Fibroblast of villous mesenchyme (primary cell): ENCODE data around the gene WWC1. TPM values are rescaled to one million over a fixed set of nuclear protein-coding genes. Genes with fewer than 3 reads are reported as not detected.

Source experiments
- DNase-seq: peaks from one replicate; pipeline ENCODE4 v3.0.0-alpha.2; 2010; ENCODE audit warnings: low read depth
- H3K4me3 ChIP-seq: 2 replicates; pipeline ENCODE4 v1.5.1; 2011; ENCODE audit warnings: low read depth, mild to moderate bottlenecking, low read length
- total RNA-seq: library from RNA; depleted of rRNA; stranded (reverse); fragments of >200 nt; gene quantifications from 2 replicates; pipeline ENCODE4 v1.2.3, GENCODE V29; 2012
- TF ChIP-seq, protein P1 (sequence below): IDR thresholded peaks from 2 replicates; pipeline ENCODE4 v1.5.1; 2012; ENCODE audit warnings: low read depth, mild to moderate bottlenecking, low read length; ENCODE audit not compliant: insufficient read depth

WWC1 gene
- total RNA-seq, 1 donor = 2.2 TPM

GRCh38 chr5:168359820-168360460 lies 68.5 kb downstream of the WWC1 start:
- no peak overlapping the region for H3K4me3 ChIP-seq
- TF ChIP-seq, protein P1, sequence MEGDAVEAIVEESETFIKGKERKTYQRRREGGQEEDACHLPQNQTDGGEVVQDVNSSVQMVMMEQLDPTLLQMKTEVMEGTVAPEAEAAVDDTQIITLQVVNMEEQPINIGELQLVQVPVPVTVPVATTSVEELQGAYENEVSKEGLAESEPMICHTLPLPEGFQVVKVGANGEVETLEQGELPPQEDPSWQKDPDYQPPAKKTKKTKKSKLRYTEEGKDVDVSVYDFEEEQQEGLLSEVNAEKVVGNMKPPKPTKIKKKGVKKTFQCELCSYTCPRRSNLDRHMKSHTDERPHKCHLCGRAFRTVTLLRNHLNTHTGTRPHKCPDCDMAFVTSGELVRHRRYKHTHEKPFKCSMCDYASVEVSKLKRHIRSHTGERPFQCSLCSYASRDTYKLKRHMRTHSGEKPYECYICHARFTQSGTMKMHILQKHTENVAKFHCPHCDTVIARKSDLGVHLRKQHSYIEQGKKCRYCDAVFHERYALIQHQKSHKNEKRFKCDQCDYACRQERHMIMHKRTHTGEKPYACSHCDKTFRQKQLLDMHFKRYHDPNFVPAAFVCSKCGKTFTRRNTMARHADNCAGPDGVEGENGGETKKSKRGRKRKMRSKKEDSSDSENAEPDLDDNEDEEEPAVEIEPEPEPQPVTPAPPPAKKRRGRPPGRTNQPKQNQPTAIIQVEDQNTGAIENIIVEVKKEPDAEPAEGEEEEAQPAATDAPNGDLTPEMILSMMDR = no peak
- DNase-seq = no peak

GRCh38 chr5:168360521-168361285 lies 69.3 kb downstream of the WWC1 start:
- TF ChIP-seq, protein P1 = no peak
- DNase-seq = no peak
- H3K4me3 ChIP-seq = no peak overlapping the region

GRCh38 chr5:168362097-168362885 lies 70.8 kb downstream of the WWC1 start:
- DNase-seq = no peak
- TF ChIP-seq, protein P1 = no peak

GRCh38 chr5:168364151-168364661 lies 72.8 kb downstream of the WWC1 start:
- DNase-seq = peak; percentile 5
- TF ChIP-seq, protein P1 = no peak
- no peak overlapping the region for H3K4me3 ChIP-seq

More at GRCh38 chr5:168362097-168362885, 70.8 kb downstream of the WWC1 start:
- H3K4me3 ChIP-seq = no peak overlapping the region

DNA sequence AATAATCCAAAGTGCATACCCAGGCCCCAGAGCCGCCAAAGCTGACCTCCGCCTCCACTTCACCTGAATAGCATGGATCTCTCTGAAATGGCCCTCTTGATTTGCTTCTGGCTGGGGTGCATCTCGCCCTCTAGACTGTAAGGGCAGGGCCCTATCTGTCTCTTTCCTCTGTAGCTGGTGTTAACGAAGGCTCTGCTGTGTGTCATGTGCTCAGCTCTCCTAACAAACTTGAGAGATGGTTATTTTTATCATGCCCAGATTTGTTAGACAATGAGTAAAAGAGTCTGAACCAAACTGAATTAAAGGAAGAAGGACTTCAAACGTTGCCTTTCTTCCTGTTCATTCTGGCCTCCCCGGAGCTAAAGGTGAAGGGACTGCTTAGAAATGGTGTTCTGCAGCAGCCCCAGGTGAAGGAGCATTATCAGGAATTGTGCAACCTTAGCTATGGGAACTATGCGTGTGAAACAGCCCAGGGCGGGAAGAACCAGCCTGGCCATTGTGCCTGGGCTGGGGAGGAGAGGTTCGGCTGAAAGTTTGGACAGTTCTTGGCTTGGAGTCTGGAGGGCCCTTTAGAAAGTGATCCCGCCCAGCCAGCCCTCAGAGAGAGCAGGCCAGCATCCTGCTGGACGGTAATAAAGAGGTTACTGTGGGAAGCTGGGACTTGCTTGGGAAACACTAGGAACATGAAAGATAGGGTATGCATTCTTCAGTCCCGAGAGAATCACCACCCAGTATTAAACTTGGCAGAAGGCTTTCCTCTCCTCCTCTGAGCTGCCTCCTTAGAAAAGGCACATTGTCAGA lies 73.5 kb downstream of the WWC1 start:
- H3K4me3 ChIP-seq = no peak overlapping the region
- TF ChIP-seq, protein P1 = no peak
- DNase-seq = peak; percentile 7

GRCh38 chr5:168365581-168366081 lies 74.2 kb downstream of the WWC1 start:
- TF ChIP-seq, protein P1 = no peak
- DNase-seq = peak; percentile 13

More at GRCh38 chr5:168365581-168366081, 74.2 kb downstream of the WWC1 start:
- H3K4me3 ChIP-seq = no peak overlapping the region
